GM21529 (cell line): ENCODE results near the gene CCIN.
A peak's percentile ranks its signal among the peaks of the same experiment; 100 is the strongest.
"Not testable (repeated sequence)": the region's sequence is repeated elsewhere in the genome, so short reads cannot be mapped to it uniquely, and the experiment has no call there.

ENCODE experiments used
- ATAC-seq: cut with Tn5 transposase; IDR thresholded peaks from one replicate; pipeline ENCODE4 v1.9.1; 2021; ENCODE audit not compliant: unreplicated experiment

Gene CCIN

DNA sequence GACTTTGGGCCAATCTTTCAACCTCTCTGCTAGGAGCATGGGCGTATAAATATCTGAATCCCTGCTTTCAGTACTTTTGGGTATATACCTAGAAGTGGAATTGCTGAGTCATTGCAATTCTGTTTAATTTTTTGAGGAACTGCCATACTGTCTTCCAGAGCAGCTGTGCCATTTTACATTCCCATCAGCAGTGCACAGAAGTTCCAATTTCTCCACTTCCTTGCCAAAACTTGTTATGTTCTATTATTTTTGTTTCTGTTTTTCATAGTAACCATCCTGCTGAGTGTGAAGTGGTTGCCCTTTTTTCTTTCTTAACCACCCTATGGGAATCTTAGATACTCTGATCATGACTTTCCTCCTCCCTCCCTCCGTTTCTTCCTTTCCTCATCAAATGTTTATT, 11.1 kb upstream of the CCIN start:
- ATAC-seq: no peak

DNA sequence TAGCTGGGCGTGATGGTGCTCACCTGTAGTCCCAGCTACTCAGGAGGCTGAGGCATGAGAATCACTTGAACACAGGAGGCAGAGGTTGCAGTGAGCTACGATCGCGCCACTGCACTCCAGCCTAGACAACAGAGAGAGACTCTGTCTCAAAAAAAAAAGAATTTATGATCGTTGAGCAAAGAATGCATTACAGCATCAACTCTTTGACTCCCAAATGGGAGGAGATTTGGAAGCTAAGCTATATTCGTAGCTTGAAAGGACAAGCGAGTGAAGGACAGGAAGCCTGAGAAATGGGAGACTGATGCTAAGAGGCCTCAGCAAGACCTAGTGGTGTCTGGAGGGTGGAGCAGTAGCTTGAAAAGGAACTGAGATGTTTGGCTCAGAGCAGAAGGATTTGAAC, 10.3 kb upstream of the CCIN start:
- ATAC-seq: no peak

DNA sequence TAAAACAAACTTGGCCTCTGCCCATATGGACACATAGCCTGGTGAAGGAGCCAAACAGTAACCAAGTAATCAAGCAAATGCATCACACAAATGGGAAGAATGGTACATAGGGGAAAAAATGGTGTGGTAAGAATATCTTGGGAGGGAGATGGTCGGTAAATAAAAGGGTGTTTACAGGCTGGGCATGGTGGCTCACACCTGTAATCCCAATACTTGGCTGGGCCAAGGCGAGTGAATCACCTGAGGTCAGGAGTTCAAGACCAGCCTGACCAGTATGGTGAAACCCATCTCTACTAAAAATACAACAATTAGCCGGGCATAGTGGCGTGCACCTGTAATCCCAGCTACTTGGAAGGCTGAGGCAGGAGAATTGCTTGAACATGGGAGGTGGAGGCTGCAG, 9.7 kb upstream of the CCIN start:
- not testable (repeated sequence) for ATAC-seq

DNA sequence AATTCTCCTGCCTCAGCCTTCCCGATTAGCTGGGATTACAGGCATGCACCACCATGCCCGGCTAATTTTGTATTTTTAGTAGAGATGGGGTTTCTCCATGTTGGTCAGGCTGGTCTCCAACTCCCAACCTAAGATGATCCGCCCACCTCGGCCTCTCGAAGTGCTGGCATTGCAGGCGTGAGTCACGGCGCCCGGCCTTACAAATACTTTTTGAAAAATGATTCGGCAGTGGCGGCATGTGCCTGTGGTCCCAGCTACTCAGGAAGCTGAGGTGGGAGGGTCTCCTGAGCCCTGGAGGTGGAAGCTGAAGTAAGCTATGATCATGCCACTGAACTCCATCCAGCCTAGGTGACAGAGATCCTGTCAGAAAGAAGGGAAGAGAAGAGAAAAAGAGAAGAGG, 9.1 kb upstream of the CCIN start:
- ATAC-seq: not testable (repeated sequence)

DNA sequence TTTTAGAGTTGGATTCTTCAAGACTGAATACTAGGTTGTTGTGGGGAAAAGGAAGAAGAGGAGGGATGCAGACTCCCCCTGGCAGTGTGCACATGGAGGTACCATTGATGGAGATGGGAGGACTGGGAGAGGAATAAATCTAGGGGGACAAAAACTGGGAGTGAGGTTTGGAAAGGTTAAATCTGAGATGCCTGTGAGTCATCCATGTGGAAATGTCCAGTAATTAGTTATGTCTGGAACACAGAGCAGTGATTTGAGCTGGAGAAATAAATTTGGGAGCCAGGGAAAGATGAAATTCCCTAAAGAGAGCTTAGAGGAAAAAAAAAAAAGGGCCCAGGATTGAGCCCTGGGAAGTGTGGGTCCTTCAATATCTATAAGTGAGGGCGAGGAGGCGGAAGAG, 8.0 kb upstream of the CCIN start:
- ATAC-seq: no peak

DNA sequence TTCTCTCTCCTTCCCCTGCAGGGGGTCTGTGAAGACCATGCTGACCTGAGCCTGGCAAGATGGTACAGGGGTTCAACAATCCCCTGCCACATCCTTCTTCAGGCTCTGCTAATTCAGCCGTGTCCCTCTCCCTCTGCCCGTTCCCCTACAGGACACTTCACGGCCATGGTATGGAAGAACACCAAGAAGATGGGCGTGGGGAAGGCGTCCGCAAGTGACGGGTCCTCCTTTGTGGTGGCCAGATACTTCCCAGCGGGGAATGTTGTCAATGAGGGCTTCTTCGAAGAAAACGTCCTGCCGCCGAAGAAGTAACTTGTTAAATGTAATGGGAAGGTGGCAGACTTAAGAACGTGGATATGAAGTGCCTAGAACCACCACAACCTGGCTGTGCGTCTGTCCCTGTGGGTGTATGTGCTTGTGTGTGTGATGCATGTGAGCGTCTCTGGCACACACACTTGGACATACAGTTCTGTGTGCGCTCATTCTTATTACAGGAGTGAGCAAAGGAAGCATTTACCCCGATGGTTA, 6.9 kb upstream of the CCIN start:
- ATAC-seq: no peak

DNA sequence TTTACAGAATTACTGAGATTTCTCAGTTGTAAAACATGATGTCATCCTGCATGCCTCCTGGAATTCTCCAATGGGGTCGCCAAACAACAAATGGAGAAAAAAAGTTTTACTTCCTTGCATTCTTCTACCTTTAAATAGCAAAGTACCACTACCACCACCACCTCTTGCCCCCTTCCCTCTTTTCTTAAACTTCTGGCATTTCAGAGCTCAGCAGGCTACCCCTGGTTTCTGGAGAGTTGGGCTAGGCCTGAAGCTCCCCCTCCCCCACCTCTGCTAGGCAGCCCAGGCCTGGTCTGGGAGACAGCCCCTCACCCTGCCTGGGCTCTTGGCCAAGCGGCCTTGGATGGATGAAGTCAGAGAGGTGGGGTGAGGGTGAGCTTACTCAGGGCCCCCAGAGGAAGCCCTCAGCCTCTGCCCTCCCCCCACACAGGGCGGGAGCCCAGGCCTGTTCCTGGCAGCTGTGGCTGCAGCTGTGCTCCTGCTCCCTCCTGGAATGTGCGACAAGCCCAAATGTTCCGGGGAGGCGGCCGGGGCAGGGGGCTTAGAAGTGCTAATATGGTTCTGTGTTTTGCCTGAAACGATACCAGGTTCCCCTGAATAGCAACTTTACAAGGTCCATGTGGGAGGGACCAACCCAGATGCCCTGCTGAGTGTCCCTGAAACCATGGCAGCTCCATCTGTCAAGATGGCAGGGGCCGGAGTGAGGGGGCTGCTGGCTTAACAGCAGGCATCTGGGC, 6.0 kb upstream of the CCIN start:
- ATAC-seq: no peak

DNA sequence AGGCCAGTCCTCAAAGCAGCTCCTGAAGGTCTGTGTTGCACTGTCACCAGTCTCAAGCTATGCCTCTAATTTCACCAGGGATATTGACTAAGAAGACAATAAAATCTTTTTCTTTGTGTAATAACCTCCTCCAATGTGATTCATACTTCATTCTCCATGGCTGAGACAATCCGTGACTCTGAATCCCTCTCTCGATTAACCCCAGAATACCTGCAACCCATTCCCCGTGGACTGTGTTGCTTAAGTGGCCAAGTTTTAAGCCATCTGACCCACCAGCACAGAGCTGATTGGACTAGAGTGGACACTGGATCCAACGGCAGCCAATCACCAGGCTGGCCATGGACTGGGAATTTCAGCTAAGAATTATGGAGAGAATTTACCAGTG, 5.4 kb upstream of the CCIN start:
- ATAC-seq: no peak

DNA sequence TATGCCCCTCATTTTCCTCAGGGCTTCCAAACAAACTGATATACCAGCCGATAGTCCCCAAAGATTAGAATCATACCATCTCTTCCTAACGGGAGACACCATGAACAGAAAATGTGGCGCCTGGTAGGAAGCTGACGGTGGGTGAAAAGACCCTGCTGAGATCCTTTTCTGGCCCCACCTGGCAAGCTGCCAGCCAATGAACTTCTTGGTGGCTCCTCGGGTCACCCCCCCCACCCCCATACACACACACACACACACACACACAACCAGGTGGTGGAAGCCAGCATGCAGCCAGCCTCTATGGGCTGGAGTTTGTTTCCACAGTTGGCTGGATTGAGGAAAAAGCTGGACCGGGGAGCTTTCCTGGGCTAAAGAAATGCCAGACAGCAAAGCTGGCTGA, 4.8 kb upstream of the CCIN start:
- ATAC-seq: no peak

DNA sequence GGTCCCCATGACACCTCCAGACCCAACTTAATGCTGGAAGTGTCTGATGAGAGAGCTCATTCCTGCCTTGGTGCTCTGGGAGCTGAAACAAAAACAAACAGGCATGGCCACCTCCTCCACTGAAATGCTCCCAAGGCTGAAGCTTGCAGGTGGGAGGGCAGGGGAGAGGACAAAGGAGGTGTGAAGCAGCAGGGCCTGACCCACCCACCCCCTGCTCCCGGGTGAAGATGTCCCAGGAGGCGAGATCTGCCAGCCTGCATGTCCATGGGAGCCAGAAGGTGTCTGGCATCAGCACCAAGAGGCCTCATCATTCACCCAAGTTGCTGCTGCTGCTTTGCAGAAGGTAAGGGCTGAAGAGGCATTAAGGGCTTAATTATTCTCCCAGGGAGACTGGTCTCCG, 4.2 kb upstream of the CCIN start:
- ATAC-seq: no peak

DNA sequence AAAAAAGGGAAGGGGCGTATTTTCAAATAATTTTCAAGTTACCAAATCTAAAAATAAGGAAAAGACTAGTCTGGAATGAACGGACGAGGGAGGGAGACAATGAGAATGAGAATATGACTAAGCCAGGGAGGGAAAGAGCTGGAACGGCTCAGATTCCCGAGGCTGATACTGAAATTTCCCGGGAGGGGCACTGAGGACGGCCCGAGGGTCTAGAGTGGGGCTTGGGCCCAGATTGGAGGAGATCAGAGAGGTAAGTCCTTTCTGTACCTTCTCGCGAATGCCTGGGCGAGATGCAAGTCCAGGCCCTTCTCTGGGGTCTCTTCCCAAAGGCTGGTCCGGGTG, 3.4 kb upstream of the CCIN start:
- no peak for ATAC-seq

DNA sequence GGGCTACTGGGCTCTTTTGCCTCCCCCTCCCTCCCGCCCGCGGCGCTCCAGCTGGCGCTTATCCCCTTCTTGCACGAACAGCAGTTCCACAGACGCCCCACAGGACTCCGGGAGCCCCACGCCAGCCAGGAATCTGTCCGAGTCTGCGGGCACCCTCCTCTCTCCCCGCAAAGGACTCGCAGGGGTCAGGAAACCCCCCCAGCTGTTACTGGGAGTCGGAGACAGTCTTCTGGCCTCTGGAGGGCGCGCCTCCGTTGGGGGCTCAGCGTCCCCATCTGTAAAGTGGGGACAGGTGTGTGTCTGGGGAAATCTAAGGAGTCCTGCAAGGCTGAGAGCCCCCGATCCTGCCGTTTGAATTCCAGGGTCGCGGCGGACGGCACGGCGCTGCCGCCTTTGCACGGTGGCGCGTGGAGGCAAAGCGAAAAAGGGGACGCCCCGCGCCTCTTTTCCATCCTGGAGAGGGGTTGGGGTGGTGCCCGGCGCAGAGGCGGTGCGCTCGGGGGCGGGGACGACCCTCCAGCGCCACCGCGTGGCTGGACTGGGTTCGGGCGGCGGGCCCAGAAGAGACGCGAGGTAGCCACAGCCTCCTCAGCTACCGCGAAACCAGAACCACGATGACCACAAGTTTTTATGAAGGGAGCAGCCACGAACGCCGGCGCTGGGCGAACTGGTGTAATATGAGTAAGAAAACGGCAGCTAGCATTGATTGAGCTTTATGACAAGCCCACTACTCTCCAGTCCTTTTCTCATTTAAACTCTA, 2.8 kb upstream of the CCIN start:
- ATAC-seq: peak; percentile 86

DNA sequence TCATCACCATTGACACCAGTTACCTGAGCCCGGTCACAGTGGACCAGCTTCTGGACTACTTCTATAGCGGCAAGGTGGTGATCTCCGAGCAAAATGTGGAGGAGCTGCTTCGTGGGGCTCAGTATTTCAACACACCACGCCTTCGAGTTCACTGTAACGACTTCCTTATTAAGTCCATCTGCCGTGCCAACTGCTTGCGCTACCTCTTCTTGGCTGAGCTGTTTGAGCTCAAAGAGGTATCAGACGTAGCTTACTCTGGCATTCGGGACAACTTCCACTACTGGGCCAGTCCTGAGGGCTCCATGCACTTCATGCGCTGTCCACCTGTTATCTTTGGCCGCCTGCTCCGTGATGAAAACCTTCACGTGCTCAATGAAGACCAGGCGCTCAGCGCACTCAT, 520 bp downstream of the CCIN start:
- ATAC-seq: no peak

DNA sequence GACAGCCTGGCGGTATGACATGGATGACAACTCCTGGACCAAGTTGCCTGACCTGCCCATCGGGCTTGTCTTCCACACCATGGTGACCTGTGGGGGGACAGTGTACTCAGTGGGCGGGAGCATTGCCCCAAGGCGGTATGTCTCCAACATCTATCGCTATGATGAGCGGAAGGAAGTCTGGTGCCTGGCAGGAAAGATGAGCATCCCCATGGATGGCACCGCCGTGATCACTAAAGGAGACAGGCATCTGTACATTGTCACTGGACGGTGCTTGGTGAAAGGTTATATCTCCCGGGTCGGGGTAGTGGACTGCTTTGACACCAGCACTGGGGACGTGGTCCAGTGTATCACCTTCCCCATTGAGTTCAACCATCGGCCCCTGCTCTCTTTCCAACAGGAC, 1.3 kb downstream of the CCIN start:
- ATAC-seq: no peak

DNA sequence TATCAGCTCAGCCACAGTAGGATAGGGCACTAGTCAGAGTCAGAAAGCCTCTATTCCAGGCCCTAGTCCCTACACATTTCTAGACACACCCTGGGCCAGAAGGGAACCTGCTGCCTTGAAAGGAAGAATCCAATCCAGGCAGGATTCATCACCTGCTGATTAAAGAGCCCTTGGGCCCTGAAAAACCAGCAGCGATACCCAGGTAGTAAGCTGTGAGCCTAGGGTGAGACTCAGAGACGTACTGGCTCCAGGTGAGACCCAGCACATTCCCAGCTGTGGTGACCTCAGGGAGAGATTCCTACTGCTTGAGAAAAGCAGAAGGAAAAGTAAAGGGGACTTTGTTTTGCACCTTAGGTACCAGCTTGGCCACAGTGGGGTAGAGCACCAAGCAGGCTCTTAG, 4.7 kb downstream of the CCIN start:
- ATAC-seq: no peak

DNA sequence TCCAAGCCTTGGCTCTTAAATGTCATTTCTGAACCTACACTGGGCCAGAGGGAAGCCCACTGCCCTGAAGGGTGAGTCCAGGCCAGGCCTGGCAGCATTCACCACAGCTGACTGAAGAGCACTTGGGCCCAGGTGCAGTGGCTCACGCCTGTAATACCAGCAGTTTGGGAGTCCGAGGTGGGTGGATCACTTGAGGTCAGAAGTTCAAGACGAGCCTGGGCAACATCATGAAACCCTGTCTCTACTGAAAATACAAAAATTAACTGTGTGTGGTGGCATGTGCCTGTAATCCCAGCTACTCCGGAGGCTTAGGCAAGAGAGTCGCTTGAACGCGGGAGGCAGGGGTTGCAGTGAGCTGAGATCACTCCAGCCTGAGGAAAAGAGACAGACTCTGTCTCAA, 5.1 kb downstream of the CCIN start:
- no peak for ATAC-seq

DNA sequence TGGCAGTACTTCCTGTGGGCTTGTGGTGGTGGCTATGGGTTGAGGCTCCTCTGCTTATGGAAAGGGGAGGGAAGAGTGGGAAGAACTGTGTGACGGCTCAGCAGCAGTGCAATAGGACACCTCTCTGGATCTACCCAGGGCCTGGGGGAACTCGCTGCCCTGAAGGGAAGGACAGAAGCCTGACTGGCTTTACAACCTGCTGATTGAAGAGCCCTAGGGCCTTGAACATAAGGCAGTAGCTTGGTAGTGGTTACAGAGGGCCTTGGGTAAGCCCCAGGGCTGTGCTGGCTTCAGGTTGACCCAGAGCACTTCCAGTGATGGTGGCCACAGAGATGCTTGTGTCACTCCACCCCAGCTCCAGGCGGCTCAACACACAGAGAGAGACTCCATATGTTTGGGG, 5.5 kb downstream of the CCIN start:
- ATAC-seq: no peak

DNA sequence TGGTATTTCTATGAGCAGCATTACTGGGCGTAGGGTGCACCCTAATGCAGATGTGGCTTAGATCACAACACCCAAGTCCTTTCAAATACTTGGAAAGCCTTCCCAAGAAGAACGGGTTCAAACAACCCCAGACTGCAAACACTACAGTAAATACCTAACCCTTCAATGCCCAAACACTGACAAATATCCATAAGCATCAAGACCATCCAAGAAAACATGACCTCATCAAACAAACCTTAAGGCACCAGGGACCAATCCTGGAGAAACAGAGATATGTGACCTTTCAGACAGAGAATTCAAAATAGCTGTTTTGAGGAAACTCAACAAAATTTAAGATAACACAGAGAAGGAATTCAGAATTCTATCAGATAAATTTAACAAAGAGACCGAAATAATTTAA, 6.0 kb downstream of the CCIN start:
- not testable (repeated sequence) for ATAC-seq

DNA sequence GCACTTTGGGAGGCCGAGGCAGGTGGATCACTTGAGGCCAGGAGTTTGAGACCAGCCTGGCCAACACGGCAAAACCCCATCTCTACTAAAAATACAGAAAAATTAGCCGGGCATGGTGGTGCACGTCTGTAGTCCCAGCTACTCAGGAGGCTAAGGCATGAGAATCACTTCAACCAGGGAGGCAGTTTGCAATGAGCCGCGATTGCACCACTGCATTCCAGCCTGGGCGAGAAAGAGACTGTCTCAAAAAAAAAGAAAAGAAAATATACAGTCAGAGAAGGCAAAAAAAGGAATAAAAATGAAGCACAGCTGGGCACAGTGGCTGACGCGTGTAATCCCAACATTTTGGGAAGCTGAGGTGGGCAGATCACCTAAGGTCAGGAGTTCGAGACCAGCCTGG, 7.3 kb downstream of the CCIN start:
- ATAC-seq: not testable (repeated sequence)

DNA sequence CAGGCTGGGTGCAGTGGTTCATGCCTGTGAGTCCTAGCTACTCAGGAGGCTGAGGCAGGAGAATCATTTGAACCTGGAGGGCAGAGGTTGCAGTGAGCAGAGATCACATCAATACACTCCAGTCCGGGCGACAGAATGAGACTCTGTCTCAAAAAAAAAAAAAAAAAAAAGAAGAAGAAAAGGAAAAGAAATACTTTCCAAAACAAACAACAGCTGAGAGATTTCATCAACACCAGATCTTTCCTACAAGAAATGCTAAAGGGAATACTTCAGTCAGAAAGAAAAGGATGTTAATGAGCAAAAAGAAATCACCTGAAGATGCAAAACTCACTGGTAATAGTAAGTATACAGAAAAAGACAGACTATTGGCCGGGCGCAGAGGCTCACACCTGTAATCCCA, 8.4 kb downstream of the CCIN start:
- no peak for ATAC-seq

DNA sequence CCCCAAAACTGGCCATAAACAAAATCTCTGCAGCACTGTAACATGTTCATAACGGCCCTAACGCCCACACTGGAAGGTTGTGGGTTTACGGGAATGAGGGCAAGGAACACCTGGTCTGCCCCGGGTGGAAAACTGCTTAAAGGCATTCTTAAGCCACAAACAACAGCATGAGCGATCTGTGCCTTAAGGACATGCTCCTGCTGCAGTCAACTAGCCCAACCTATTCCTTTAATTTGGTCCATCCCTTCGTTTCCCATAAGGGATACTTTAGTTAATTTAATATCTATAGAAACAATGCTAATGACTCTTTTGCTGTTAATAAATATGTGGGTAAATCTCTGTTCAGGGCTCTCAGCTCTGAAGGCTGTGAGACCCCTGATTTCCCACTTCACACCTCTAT, 11.1 kb downstream of the CCIN start:
- not testable (repeated sequence) for ATAC-seq

DNA sequence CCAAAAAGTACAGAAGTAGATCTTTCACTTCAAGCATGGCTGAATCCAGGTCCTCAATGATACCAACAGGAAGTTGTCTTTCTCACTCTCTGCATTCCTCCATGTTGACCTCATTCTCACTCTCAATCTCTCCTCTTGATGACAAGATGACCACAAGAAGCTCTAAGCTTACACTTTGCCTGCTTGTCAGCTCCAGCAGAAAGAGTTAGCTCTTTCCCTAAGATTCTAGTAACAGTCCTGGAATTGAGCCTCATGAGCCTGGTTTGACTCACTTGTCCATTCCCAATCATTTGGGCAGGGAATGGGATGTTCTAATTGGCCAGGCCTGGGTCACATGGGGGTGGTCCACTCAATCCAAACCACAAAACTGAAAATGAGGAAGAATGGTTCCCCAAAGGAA, 18.2 kb downstream of the CCIN start:
- no peak for ATAC-seq

DNA sequence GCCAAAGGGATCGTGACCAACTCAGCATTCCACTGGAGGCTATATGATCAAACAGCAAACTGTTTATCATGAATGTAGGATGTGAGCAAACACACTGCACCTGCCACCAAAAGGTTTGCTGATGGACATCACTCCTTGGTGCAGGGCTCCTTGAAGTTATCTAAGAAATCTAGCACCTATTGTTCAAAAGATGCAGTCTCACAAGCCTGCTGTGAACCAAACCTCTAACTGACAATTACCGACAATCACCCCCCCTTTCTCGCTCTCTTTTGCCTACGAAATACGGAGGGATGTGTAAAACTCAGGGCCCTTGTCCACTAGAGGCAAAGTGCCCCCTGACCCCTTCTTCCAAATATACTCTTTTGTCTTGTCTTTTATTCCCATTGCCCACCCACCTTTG, 19.0 kb downstream of the CCIN start:
- ATAC-seq: no peak
